ENCODE results near the gene GRIN1.

DNA sequence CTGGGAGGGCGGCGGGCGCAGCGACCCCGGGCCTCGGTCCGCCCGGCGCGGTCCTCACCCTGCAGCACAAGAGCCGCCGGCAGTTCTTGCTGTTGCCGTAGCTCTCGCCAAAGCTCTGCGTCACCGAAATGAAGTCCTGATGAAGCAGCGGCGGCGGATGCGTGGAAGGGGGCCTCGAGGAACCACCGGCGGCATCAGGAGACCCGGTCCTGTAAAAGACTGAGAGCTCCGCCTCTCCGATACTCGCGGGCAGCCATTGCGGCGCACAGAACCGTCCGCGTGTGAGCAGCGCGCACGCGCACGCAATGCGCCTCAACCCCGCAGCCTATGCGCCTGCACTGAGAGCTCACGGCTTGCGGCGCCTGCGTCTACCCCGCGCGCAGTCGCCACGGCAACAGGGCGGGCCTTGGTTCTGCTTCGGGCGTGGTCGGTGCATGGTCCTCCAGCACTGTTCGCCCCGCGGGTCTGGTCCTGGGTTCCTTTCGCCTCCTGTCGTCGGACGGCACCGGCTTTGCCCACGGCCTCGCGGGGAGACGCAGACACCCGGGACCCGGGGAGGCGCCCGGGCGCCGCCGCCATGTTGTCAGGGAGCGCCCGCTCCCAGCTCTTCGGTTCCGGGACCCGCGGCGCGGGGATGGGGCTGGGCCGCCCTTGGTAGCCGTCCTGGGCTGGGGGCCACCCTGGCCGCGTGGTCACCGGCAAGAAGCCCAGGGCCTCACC lies 9.3 kb upstream of the GRIN1 start:
- TF ChIP-seq CTCF (IDR thresholded peaks at IDR 0.05) (no peak), POLR2AphosphoS5 (IDR thresholded peaks at IDR 0.05) (peak; percentile 61 to 77), EP300 (IDR thresholded peaks at IDR 0.05) (no peak), POLR2A (IDR thresholded peaks at IDR 0.05; ENCODE audit: low read depth) (no peak)

Measured in esophagus muscularis mucosa (tissue), 4 donors.